HepG2 (cell line): ENCODE measurements around the gene ZNF341. TPM values are rescaled to one million over a fixed set of nuclear protein-coding genes. Genes with fewer than 3 reads are reported as not detected.

Experiments used
- ATAC-seq: fragments of 200-7000 bp; cut with Tn5 transposase; 3 replicates; pipeline ENCODE4 v1.9.1; 2020; ENCODE audit warnings: mild to moderate bottlenecking, moderate library complexity
- BruUV-seq: library from RNA; stranded (reverse); fragments of 400-500 nt; replicated peaks from 2 replicates; lab custom pipeline; 2021; lab: Mats Ljungman, UMichigan
- CTCF ChIA-PET: fragments of 300-600 bp; formaldehyde crosslinking; extraction: SDS; loops from one replicate; lab custom pipeline; 2021; ENCODE audit warnings: low total read pairs, inconsistent platforms, low intra/inter-chr PET ratio; lab: Yijun Ruan, JAX
- POLR2A ChIA-PET: fragments of 350-600 bp; sonication (Branson Sonifier 250); formaldehyde crosslinking; loops from one replicate; lab custom pipeline; 2020; ENCODE audit warnings: antibody characterized with exemption, inconsistent platforms; lab: Yijun Ruan, JAX
- DNase-seq: peaks from one replicate; pipeline ENCODE4 v3.0.0-alpha.2; 2015; ENCODE audit warnings: low spot score
- FAIRE-seq: peaks from 3 replicates; lab custom pipeline; 2011; peaks lifted over from hg19 to GRCh38; lab: Jason Lieb, UNC
- H2AFZ ChIP-seq: one replicate; pipeline ENCODE4 v1.6.1; 2011; ENCODE audit warnings: low read length, inconsistent platforms
- H3K27ac ChIP-seq: fragments of 300-600 bp; 3 replicates; pipeline ENCODE4 v1.8.0; 2011; ENCODE audit warnings: mixed run types, mild to moderate bottlenecking, mixed read lengths, low read length, inconsistent platforms; ENCODE audit not compliant: insufficient read depth; ENCODE audit errors: extremely low read length
- H3K27me3 ChIP-seq, 2 experiments: fragments of 200-600 bp in 1 of 2; 2 replicates in 1 of 2; 3 replicates in 1 of 2; pipeline versions ENCODE4 v1.6.0 to v1.8.0; 2011; ENCODE audit warnings: low read length in 2 of 2, mild to moderate bottlenecking in 2 of 2, moderate library complexity in 2 of 2, inconsistent platforms in 1 of 2; ENCODE audit not compliant: insufficient read depth in 2 of 2, control insufficient read depth in 1 of 2
- H3K36me3 ChIP-seq, 2 experiments: fragments of 200-600 bp in 1 of 2; replicated peaks in 1 of 2; 2 replicates in 1 of 2; 3 replicates in 1 of 2; pipeline versions ENCODE4 v1.5.1 to v1.8.0; 2011; ENCODE audit warnings: low read length in 2 of 2, inconsistent platforms in 1 of 2; ENCODE audit not compliant: insufficient read depth in 2 of 2, control insufficient read depth in 1 of 2
- H3K4me1 ChIP-seq: 2 replicates; pipeline ENCODE4 v1.5.1; 2012; ENCODE audit warnings: low read length, inconsistent platforms; ENCODE audit not compliant: insufficient read depth
- H3K4me2 ChIP-seq: 2 replicates; pipeline ENCODE4 v1.6.0; 2011; ENCODE audit warnings: low read depth, low read length, inconsistent platforms
- H3K4me3 ChIP-seq, 3 experiments: fragments of 200-600 bp in 1 of 3; sonication (generic), shearing (Covaris generic) in 1 of 3; replicated peaks in 1 of 3; 2 replicates each; pipeline ENCODE4 v1.5.1; 2011 to 2016; ENCODE audit warnings: low read length in 3 of 3, inconsistent platforms in 2 of 3, low read depth in 2 of 3, mild to moderate bottlenecking in 2 of 3, control low read depth in 1 of 3, mixed read lengths in 1 of 3; ENCODE audit not compliant: insufficient read depth in 1 of 3
- H3K79me2 ChIP-seq: one replicate; pipeline ENCODE4 v1.6.1; 2011; ENCODE audit warnings: low read length, inconsistent platforms; ENCODE audit not compliant: insufficient read depth
- H3K9ac ChIP-seq: 2 replicates; pipeline ENCODE4 v1.6.0; 2011; ENCODE audit warnings: mild to moderate bottlenecking, low read depth, low read length, inconsistent platforms; ENCODE audit not compliant: insufficient read depth
- H3K9me3 ChIP-seq: 2 replicates; pipeline ENCODE4 v1.5.1; 2012; ENCODE audit warnings: mild to moderate bottlenecking, low read length
- H4K20me1 ChIP-seq: 2 replicates; pipeline ENCODE4 v1.6.0; 2011; ENCODE audit warnings: inconsistent platforms, mild to moderate bottlenecking, low read length, moderate library complexity; ENCODE audit not compliant: insufficient read depth
- CHD4 ChIP-seq: fragments of 200-600 bp; sonication (generic); IDR thresholded peaks from 2 replicates; pipeline ENCODE4 v1.7.0; 2017; ENCODE audit warnings: mild to moderate bottlenecking, low read length, borderline replicate concordance
- KMT2A ChIP-seq: sonication (generic); formaldehyde crosslinking; IDR thresholded peaks from 2 replicates; pipeline ENCODE4 v1.4.0; 2020; ENCODE audit warnings: missing genetic modification reagents
- MED1 ChIP-seq: sonication (generic); formaldehyde crosslinking; IDR thresholded peaks from 2 replicates; pipeline ENCODE4 v1.4.0; 2020; ENCODE audit warnings: missing genetic modification reagents
- RARA ChIP-seq: IDR thresholded peaks from 2 replicates; pipeline ENCODE4 v1.6.1; 2016; ENCODE audit warnings: missing genetic modification reagents, missing compliant biosample characterization
- SKI ChIP-seq: fragments of 450-650 bp; IDR thresholded peaks from one replicate; pipeline ENCODE4 v1.6.1; 2018; ENCODE audit warnings: mild to moderate bottlenecking; ENCODE audit not compliant: partially characterized antibody
- SP5 ChIP-seq: IDR thresholded peaks from 2 replicates; pipeline ENCODE4 v1.6.1; 2016; ENCODE audit warnings: low read depth, borderline replicate concordance
- WGBS: methylation state at CpG from one replicate; pipeline ENCODE4 v1.1.6; 2017; ENCODE audit warnings: low lambda C conversion rate; 5-methylcytosine and 5-hydroxymethylcytosine counted together
- in situ Hi-C: cut with HindIII; loops from 2 replicates; pipeline ENCODE4 v1.10.0; 2017; ENCODE audit warnings: low pct_unique_long_range_greater_than_20kb; ENCODE audit not compliant: extremely low pct_ligation_motif_present
- intact Hi-C: fragments of 100-400 bp; cut with micrococcal nuclease; formaldehyde crosslinking; loops from one replicate; pipeline ENCODE4 v1.10.0; 2022; ENCODE audit not compliant: unreplicated experiment
- polyA plus RNA-seq, 8 experiments: library from polyadenylated mRNA; depleted of rRNA in 3 of 8; stranded (reverse) in 7 of 8; unstranded in 1 of 8; fragments of >200 nt; fragmentation: Illumina TruSeq in 4 of 8; extraction: Trizol in 4 of 8; gene quantifications; 2 replicates each; pipeline versions ENCODE4 v1.2.1 to v1.2.3, GENCODE V29; 2011 to 2016; ENCODE audit warnings: low read depth in 4 of 8, missing spikeins in 1 of 8, mixed read lengths in 1 of 8; ENCODE audit not compliant: insufficient read depth in 1 of 8
- total RNA-seq, 5 experiments: library from RNA; depleted of rRNA; stranded (reverse); fragments of >200 nt; fragmentation: Illumina TruSeq; extraction: Trizol; gene quantifications; 2 replicates each; pipeline ENCODE4 v1.2.3, GENCODE V29; 2016; ENCODE audit warnings: low read depth in 1 of 5
- TF ChIP-seq, protein P1 (sequence below): sonication (generic); formaldehyde crosslinking; IDR thresholded peaks from 2 replicates; pipeline ENCODE4 v1.4.0; 2020; ENCODE audit warnings: missing genetic modification reagents
- TF ChIP-seq, protein P2 (sequence below): sonication (generic); formaldehyde crosslinking; IDR thresholded peaks from 2 replicates; pipeline ENCODE4 v1.5.1; 2020; ENCODE audit warnings: missing genetic modification reagents, mild to moderate bottlenecking, borderline replicate concordance
- TF ChIP-seq, protein P3 (sequence below): sonication (generic); formaldehyde crosslinking; conservative IDR thresholded peaks from 2 replicates; pipeline ENCODE4 v1.8.0; 2022; ENCODE audit warnings: missing genetic modification reagents
- TF ChIP-seq, protein P4 (sequence below): sonication (generic); formaldehyde crosslinking; IDR thresholded peaks from 2 replicates; pipeline ENCODE4 v1.5.1; 2020; ENCODE audit warnings: mild to moderate bottlenecking, missing genetic modification reagents, moderate library complexity

ZNF341 gene
- total and polyA plus RNA-seq, 2 of the 13 experiments (the other 11 are each of a cell fraction or from before 2014, with no cell fraction given), result 1.1 to 2.2 TPM

DNA sequence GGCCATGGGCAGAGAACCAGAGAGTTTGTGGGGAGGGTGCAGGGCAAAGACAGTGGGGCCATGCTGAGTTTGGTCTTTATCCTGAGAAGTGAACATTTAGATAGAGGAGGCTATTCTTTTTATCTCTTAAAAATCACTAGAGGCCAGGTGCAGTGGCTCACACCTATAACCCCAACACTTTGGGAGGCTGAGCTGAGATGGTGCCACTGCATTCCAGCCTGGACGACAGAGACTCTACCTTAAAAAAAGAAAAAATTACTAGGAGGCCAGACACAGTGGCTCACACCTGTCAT, 20.4 kb upstream of the ZNF341 start (continued):
- TF ChIP-seq, protein P1, sequence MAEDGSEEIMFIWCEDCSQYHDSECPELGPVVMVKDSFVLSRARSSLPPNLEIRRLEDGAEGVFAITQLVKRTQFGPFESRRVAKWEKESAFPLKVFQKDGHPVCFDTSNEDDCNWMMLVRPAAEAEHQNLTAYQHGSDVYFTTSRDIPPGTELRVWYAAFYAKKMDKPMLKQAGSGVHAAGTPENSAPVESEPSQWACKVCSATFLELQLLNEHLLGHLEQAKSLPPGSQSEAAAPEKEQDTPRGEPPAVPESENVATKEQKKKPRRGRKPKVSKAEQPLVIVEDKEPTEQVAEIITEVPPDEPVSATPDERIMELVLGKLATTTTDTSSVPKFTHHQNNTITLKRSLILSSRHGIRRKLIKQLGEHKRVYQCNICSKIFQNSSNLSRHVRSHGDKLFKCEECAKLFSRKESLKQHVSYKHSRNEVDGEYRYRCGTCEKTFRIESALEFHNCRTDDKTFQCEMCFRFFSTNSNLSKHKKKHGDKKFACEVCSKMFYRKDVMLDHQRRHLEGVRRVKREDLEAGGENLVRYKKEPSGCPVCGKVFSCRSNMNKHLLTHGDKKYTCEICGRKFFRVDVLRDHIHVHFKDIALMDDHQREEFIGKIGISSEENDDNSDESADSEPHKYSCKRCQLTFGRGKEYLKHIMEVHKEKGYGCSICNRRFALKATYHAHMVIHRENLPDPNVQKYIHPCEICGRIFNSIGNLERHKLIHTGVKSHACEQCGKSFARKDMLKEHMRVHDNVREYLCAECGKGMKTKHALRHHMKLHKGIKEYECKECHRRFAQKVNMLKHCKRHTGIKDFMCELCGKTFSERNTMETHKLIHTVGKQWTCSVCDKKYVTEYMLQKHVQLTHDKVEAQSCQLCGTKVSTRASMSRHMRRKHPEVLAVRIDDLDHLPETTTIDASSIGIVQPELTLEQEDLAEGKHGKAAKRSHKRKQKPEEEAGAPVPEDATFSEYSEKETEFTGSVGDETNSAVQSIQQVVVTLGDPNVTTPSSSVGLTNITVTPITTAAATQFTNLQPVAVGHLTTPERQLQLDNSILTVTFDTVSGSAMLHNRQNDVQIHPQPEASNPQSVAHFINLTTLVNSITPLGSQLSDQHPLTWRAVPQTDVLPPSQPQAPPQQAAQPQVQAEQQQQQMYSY (CRISPR knock-in tag), result no peak
- TF ChIP-seq SP5 (CRISPR knock-in tag) (no peak), CHD4 (0 out of 2 replicates have a peak, but pooled peaks have one; percentile 52), KMT2A (CRISPR knock-in tag) (no peak)
- TF ChIP-seq, all 625 proteins: peak for 9

DNA sequence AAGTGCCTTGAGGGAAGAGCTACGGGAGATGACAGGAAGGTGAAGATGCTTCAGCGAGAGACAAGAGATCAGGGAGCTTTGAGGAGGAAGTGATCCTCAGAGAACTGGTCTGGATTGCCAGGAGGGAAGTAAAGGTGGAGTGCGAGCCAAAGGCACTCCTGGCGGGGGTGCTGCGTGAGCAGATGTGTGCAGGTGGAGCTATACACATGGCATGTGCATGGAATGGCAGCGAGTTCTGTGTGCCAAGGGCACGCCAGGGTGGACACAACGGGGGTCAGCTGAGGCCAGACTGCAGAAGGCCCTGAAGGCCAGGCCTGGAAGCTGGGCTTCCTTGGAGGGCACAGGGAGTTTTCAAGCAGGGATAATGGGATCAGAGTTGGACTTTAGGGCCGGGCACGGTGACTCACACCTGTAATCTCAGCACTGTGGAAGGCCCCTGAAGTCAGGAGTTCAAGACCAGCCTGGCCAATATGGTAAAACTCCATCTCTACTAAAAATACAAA, 17.9 kb upstream of the ZNF341 start:
- H3K79me2 ChIP-seq, result no peaks in the 10 kb centered on the region
- intact Hi-C loops (no loop called here), in situ Hi-C loops (no loop called here)
- no peak overlapping the region for H2AFZ ChIP-seq
- POLR2A ChIA-PET, result no interaction called here
- FAIRE-seq (no peak), DNase-seq (no peak), ATAC-seq (no peak)
- no peaks in the 10 kb centered on the region for H3K9me3 ChIP-seq
- H3K27me3 ChIP-seq, result peaks cover 2 to 4% of the 10 kb centered on the region in 2 experiments; a peak in 2 of 5 replicates
- H3K27ac ChIP-seq, result no peak overlapping the region
- H3K36me3 ChIP-seq, result no peaks in the 10 kb centered on the region
- H3K4me3 ChIP-seq, result no peak overlapping the region
- H3K9ac ChIP-seq, result no peak overlapping the region
- WGBS, result 38% methylated on average over 10 of the region's 10 CpGs
- CTCF ChIA-PET, result no interaction called here
- H4K20me1 ChIP-seq, result no peaks in the 10 kb centered on the region
- BruUV-seq, result no TSS peak
- no peak overlapping the region for H3K4me2 ChIP-seq
- H3K4me1 ChIP-seq, result peaks cover 73% of the 10 kb centered on the region
- no peak for TF ChIP-seq SKI
- TF ChIP-seq, protein P2, sequence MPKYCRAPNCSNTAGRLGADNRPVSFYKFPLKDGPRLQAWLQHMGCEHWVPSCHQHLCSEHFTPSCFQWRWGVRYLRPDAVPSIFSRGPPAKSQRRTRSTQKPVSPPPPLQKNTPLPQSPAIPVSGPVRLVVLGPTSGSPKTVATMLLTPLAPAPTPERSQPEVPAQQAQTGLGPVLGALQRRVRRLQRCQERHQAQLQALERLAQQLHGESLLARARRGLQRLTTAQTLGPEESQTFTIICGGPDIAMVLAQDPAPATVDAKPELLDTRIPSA, result no peak
- TF ChIP-seq, protein P3, sequence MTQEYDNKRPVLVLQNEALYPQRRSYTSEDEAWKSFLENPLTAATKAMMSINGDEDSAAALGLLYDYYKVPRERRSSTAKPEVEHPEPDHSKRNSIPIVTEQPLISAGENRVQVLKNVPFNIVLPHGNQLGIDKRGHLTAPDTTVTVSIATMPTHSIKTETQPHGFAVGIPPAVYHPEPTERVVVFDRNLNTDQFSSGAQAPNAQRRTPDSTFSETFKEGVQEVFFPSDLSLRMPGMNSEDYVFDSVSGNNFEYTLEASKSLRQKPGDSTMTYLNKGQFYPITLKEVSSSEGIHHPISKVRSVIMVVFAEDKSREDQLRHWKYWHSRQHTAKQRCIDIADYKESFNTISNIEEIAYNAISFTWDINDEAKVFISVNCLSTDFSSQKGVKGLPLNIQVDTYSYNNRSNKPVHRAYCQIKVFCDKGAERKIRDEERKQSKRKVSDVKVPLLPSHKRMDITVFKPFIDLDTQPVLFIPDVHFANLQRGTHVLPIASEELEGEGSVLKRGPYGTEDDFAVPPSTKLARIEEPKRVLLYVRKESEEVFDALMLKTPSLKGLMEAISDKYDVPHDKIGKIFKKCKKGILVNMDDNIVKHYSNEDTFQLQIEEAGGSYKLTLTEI, result no peak
- TF ChIP-seq, protein P4, sequence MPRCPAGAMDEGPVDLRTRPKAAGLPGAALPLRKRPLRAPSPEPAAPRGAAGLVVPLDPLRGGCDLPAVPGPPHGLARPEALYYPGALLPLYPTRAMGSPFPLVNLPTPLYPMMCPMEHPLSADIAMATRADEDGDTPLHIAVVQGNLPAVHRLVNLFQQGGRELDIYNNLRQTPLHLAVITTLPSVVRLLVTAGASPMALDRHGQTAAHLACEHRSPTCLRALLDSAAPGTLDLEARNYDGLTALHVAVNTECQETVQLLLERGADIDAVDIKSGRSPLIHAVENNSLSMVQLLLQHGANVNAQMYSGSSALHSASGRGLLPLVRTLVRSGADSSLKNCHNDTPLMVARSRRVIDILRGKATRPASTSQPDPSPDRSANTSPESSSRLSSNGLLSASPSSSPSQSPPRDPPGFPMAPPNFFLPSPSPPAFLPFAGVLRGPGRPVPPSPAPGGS (CRISPR knock-in tag), result 0 out of 2 replicates have a peak, but pooled peaks have one; percentile 31
- TF ChIP-seq RARA (CRISPR knock-in tag), result 0 out of 2 replicates have a peak, but pooled peaks have one; percentile 8
- no peak for TF ChIP-seq MED1 (CRISPR knock-in tag)
